Body of pancreas (tissue), 4 donors: ENCODE results near the gene GALNT2. TPM values are rescaled to one million over a fixed set of nuclear protein-coding genes. Genes with fewer than 3 reads are reported as not detected.

Experiments
- ATAC-seq: fragments of 150-250 bp; one replicate; pipeline ENCODE4 v1.9.1; 2016
- DNase-seq, 4 donors: peaks; one replicate each; pipeline ENCODE4 v3.0.0-alpha.2; 2019
- H3K27ac ChIP-seq, 4 donors: fragments of 200-600 bp; sonication (generic); 1 replicate in 3 of 4; 2 replicates in 1 of 4; pipeline versions ENCODE4 v1.5.1 to v1.6.1; 2016 to 2019; ENCODE audit warnings: mild to moderate bottlenecking in 1 of 4, mixed read lengths in 1 of 4, moderate library complexity in 1 of 4
- H3K27me3 ChIP-seq, 2 donors: fragments of 200-600 bp; sonication (generic); one replicate each; pipeline ENCODE4 v1.6.0; 2016; ENCODE audit warnings: mild to moderate bottlenecking in 1 of 2
- H3K36me3 ChIP-seq, 2 donors: fragments of 200-600 bp; sonication (generic); replicated peaks in 1 of 2; 2 replicates each; pipeline ENCODE4 v1.5.1; 2016; ENCODE audit warnings: low read depth in 2 of 2; ENCODE audit not compliant: insufficient read depth in 1 of 2
- H3K4me1 ChIP-seq: fragments of 200-600 bp; sonication (generic); one replicate; pipeline ENCODE4 v1.6.0; 2016
- H3K4me3 ChIP-seq, 2 donors: fragments of 200-600 bp; sonication (generic); 1 replicate in 1 of 2; 2 replicates in 1 of 2; pipeline ENCODE4 v1.5.1; 2016 to 2019
- H3K9me3 ChIP-seq, 3 donors: fragments of 200-600 bp; sonication (generic); 1 replicate in 2 of 3; 2 replicates in 1 of 3; pipeline ENCODE4 v1.5.1; 2016
- POLR2A ChIP-seq, 3 donors: fragments of 450-650 bp; IDR thresholded peaks; one replicate each; pipeline ENCODE4 v1.6.1; 2016; ENCODE audit warnings: antibody characterized with exemption in 3 of 3, mild to moderate bottlenecking in 2 of 3
- WGBS, 2 donors: methylation state at CpG; one replicate each; pipeline ENCODE4 v1.1.5; 2017; 5-methylcytosine and 5-hydroxymethylcytosine counted together
- intact Hi-C: fragments of 100-400 bp; cut with DNase I; formaldehyde crosslinking; loops from one replicate; pipeline ENCODE4 v1.15.1; 2023
- total RNA-seq, 2 donors: library from RNA; depleted of rRNA; stranded (reverse); fragments of >200 nt; gene quantifications; one replicate each; pipeline ENCODE4 v1.1.0, GENCODE V29; 2016
- TF ChIP-seq, protein P1 (sequence below), 7 experiments: fragments of 450-650 bp in 4 of 7; fragments of 200-600 bp in 3 of 7; sonication (generic) in 3 of 7; IDR thresholded peaks; one replicate each; pipeline ENCODE4 v1.5.1; 2016 to 2019; ENCODE audit warnings: antibody characterized with exemption in 7 of 7

Gene GALNT2
- total RNA-seq, 2 donors from 2014 or later: 45.9 to 68.6 TPM

DNA sequence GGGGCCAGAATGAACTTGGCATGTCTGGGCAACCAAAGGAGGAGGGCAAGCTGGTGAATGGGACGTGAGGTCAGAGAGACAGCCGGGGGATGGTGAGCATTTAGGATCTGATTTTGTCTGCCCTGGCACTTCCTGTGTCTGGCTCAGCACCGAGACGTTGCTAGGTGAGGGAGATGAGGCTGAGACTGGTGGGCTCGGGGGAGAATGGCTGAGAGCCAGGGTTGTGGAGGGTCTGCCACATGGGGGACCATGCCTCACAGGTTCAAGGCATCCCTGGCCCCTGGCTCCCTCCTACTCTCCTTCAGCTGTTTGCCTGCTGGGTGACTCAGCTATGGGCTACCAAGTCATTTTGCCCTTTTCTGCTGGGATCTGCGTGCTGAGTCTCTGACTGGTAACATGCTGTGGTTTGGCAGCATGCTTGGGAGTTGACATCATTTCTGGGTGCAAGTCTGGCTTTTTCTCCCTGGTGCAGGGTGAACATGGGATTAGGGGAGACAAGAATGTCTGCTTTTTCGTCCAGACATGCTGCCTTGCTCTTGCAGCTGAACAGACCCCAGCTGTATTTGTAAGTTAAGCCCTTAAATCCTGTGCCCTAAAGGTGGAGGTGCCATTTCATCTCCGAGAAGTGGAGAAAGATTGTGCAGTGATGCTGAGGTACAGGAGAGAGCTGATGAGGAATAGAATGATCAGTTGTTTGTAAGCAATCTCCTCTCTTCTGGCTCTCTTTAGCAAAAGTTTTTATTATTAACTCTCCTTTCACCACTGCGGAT, 17.6 kb downstream of the GALNT2 start:
- peak; percentile 77 for ATAC-seq
- peak; percentile 58 to 76 (median 70) for DNase-seq
- Histone ChIP-seq H3K4me1 (peaks cover 91% of the 10 kb centered on the region), H3K27ac (peak overlapping the region; percentile 3 to 64 (median 52)), H3K36me3 (no peaks in the 10 kb centered on the region), H3K27me3 (no peaks in the 10 kb centered on the region), H3K9me3 (no peaks in the 10 kb centered on the region), H3K4me3 (no peak overlapping the region)
- intact Hi-C loops: no loop called here
- 55 to 57% methylated on average over 8 to 9 of the region's 9 CpGs for WGBS, 2 donors
- TF ChIP-seq, protein P1, sequence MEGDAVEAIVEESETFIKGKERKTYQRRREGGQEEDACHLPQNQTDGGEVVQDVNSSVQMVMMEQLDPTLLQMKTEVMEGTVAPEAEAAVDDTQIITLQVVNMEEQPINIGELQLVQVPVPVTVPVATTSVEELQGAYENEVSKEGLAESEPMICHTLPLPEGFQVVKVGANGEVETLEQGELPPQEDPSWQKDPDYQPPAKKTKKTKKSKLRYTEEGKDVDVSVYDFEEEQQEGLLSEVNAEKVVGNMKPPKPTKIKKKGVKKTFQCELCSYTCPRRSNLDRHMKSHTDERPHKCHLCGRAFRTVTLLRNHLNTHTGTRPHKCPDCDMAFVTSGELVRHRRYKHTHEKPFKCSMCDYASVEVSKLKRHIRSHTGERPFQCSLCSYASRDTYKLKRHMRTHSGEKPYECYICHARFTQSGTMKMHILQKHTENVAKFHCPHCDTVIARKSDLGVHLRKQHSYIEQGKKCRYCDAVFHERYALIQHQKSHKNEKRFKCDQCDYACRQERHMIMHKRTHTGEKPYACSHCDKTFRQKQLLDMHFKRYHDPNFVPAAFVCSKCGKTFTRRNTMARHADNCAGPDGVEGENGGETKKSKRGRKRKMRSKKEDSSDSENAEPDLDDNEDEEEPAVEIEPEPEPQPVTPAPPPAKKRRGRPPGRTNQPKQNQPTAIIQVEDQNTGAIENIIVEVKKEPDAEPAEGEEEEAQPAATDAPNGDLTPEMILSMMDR (IDR thresholded peaks at IDR 0.05): no peak
- no peak for TF ChIP-seq POLR2A (IDR thresholded peaks at IDR 0.05)

DNA sequence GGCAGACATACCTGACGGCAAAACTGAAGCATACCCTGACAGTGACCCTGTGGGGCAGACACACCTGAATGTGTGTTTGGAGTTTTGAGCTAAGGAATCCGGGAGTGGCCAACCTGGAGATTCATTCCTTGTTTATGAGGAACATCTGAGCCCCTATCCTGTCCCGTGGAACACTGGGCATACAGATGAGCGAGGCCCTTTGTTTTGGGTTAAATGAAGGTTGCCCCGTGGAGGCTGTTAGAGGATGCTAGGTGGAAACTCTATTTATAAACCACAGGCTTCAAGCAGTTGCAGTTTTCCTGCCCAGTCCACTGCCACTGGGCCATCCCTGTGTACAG, 18.1 kb downstream of the GALNT2 start:
- 63 to 68% methylated on average over 5 of the region's 5 CpGs for WGBS, 2 donors
- intact Hi-C loops: no loop called here
- DNase-seq (no peak), ATAC-seq (no peak)
- H3K36me3 ChIP-seq: no peaks in the 10 kb centered on the region
- H3K4me1 ChIP-seq: peaks cover 92% of the 10 kb centered on the region
- TF ChIP-seq POLR2A (IDR thresholded peaks at IDR 0.05): no peak
- TF ChIP-seq, protein P1 (IDR thresholded peaks at IDR 0.05): no peak
- H3K9me3 ChIP-seq: no peaks in the 10 kb centered on the region
- H3K27ac ChIP-seq: peak overlapping the region; percentile 1 to 64 (median 52)
- no peaks in the 10 kb centered on the region for H3K27me3 ChIP-seq
- no peak overlapping the region for H3K4me3 ChIP-seq

DNA sequence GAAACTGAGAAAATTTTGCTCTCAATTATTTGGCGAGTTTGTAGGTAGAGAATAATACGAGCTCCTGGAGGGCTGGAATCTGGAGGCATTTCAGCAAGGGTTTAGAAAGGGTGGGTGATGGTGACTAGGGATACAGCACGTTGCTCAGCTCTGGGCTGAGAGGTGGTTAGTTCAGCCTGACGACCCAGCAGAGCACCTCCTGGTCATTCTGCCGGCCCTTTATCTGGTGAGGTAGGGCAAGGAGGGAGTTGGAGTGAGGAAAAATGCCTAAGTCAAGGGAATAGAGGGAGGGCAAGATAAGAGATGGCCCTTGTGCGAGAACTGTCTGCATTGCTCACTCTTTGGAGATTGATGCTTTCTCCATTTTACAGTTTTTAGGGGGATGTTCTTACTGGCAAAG, 19.1 kb downstream of the GALNT2 start:
- H3K4me1 ChIP-seq: peaks cover 92% of the 10 kb centered on the region
- no peaks in the 10 kb centered on the region for H3K36me3 ChIP-seq
- WGBS, 2 donors: 39 to 55% methylated on average over 6 of the region's 6 CpGs
- DNase-seq: no peak
- H3K27ac ChIP-seq: peak overlapping the region in 3 of 4 donors; percentile 1 to 64 (median 61)
- intact Hi-C loops: no loop called here
- ATAC-seq: no peak
- no peaks in the 10 kb centered on the region for H3K9me3 ChIP-seq
- no peaks in the 10 kb centered on the region for H3K27me3 ChIP-seq
- TF ChIP-seq POLR2A (IDR thresholded peaks at IDR 0.05): no peak
- TF ChIP-seq, protein P1 (IDR thresholded peaks at IDR 0.05): no peak
- no peak overlapping the region for H3K4me3 ChIP-seq

DNA sequence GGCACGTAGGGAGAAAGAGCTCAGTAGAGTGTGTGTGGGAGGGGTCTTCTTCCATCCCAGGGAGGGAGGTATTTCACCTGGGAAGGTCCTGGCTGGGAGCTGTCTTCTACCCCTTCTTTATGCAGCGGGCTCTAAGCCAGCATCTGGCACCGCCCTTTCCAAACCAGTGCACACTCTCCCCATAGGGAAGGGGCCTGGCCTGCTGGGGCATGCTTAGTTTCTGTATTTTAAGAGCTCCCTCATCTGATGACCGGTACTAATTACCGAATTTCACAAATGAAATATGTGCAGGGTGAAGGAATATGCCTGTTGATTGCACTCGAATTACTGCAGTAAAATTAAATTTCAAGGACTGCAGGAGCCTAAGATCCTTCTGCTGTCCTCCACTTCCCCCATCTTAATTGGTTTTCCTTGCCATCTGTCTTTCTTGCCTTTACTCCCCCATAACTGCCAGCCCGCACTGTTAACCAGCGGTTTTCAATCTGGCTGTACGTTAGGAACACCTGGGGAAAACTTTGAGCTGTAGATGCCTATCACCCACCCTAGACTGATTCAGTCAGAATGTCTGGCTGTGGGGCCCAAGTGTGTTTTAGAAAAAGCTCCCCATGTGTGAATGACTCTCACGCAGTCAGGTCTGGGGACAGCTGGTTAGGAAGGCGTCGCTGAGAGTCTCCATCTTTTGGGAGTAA, 20.1 kb downstream of the GALNT2 start:
- intact Hi-C loops: no loop called here
- TF ChIP-seq, protein P1 (IDR thresholded peaks at IDR 0.05): no peak
- no peak for TF ChIP-seq POLR2A (IDR thresholded peaks at IDR 0.05)
- H3K4me3 ChIP-seq: no peak overlapping the region
- ATAC-seq (no peak), DNase-seq (peak in 1 of 4 donors; percentile 43)
- H3K9me3 ChIP-seq: no peaks in the 10 kb centered on the region
- H3K27me3 ChIP-seq: no peaks in the 10 kb centered on the region
- no peaks in the 10 kb centered on the region for H3K36me3 ChIP-seq
- WGBS, 2 donors: 59 to 64% methylated on average over 11 to 12 of the region's 12 CpGs
- peaks cover 89% of the 10 kb centered on the region for H3K4me1 ChIP-seq
- H3K27ac ChIP-seq: peak overlapping the region in 3 of 4 donors; percentile 22 to 31 (median 25)
